GM23338 (cell line): ENCODE data around the gene TMEM245. TPM values are rescaled to one million over a fixed set of nuclear protein-coding genes. Genes with fewer than 3 reads are reported as not detected.

Experiments used
- ATAC-seq: fragments of 200-7000 bp; cut with Tn5 transposase; 3 replicates; pipeline ENCODE4 v1.9.1; 2020
- DNase-seq: peaks from one replicate; pipeline ENCODE4 v3.0.0-alpha.2; 2015; ENCODE audit warnings: low spot score
- H2AFZ ChIP-seq: fragments of 200-600 bp; sonication (generic); 2 replicates; pipeline ENCODE4 v1.8.0; 2016; ENCODE audit warnings: antibody characterized with exemption, mild to moderate bottlenecking, moderate library complexity
- H3F3A ChIP-seq: fragments of 200-600 bp; sonication (generic); replicated peaks from 2 replicates; pipeline ENCODE4 v1.8.0; 2017; ENCODE audit warnings: antibody characterized with exemption, mixed run types, low read depth
- H3K27ac ChIP-seq: fragments of 200-600 bp; sonication (generic); 2 replicates; pipeline ENCODE4 v1.6.1; 2016; ENCODE audit warnings: low read depth
- H3K27me3 ChIP-seq: fragments of 200-600 bp; sonication (generic); 2 replicates; pipeline ENCODE4 v1.8.0; 2016; ENCODE audit warnings: mild to moderate bottlenecking, mixed run types, moderate library complexity; ENCODE audit not compliant: insufficient read depth
- H3K36me3 ChIP-seq: fragments of 200-600 bp; sonication (generic); 2 replicates; pipeline ENCODE4 v1.8.0; 2016; ENCODE audit warnings: mild to moderate bottlenecking; ENCODE audit not compliant: insufficient read depth
- H3K4me1 ChIP-seq: fragments of 200-600 bp; sonication (generic); 2 replicates; pipeline ENCODE4 v1.8.0; 2016; ENCODE audit warnings: mild to moderate bottlenecking, moderate library complexity; ENCODE audit not compliant: insufficient read depth
- H3K4me2 ChIP-seq: fragments of 200-600 bp; sonication (generic); 2 replicates; pipeline ENCODE4 v1.7.1; 2017; ENCODE audit warnings: mixed run types
- H3K4me3 ChIP-seq: fragments of 200-600 bp; sonication (generic); 2 replicates; pipeline ENCODE4 v1.6.1; 2016; ENCODE audit warnings: mixed run types
- H3K79me2 ChIP-seq: fragments of 200-600 bp; sonication (generic); replicated peaks from 2 replicates; pipeline ENCODE4 v1.8.0; 2017; ENCODE audit warnings: mild to moderate bottlenecking; ENCODE audit not compliant: insufficient read depth
- H3K9me2 ChIP-seq: fragments of 200-600 bp; sonication (generic); 2 replicates; pipeline ENCODE4 v1.8.0; 2017; ENCODE audit not compliant: insufficient read depth
- H4K20me1 ChIP-seq: fragments of 200-600 bp; sonication (generic); replicated peaks from 2 replicates; pipeline ENCODE4 v1.8.0; 2017; ENCODE audit warnings: mild to moderate bottlenecking; ENCODE audit not compliant: insufficient read depth
- H3K27ac Mint-ChIP-seq: 2 replicates; pipeline ENCODE4 v1.8.0; 2020; ENCODE audit warnings: inconsistent platforms, mild to moderate bottlenecking, moderate library complexity, mixed read lengths
- H3K27me3 Mint-ChIP-seq: 3 replicates; pipeline ENCODE4 v1.8.0; 2022; ENCODE audit warnings: low read depth, mild to moderate bottlenecking, moderate library complexity, mixed read lengths, inconsistent platforms; ENCODE audit not compliant: insufficient read depth, poor library complexity
- H3K36me3 Mint-ChIP-seq: 3 replicates; pipeline ENCODE4 v1.8.0; 2021; ENCODE audit warnings: low read depth, mild to moderate bottlenecking, inconsistent platforms, moderate library complexity, mixed read lengths
- H3K4me1 Mint-ChIP-seq: 3 replicates; pipeline ENCODE4 v1.8.0; 2020; ENCODE audit warnings: mild to moderate bottlenecking, inconsistent platforms, mixed read lengths
- H3K4me3 Mint-ChIP-seq: 3 replicates; pipeline ENCODE4 v1.8.0; 2021; ENCODE audit warnings: moderate library complexity, mild to moderate bottlenecking, inconsistent platforms, mixed read lengths
- H3K9me3 Mint-ChIP-seq: 3 replicates; pipeline ENCODE4 v1.8.0; 2020; ENCODE audit warnings: moderate library complexity, mild to moderate bottlenecking, inconsistent platforms, mixed read lengths
- CREB1 ChIP-seq: fragments of 250-450 bp; sonication (Bioruptor Pico); IDR thresholded peaks from 2 replicates; pipeline ENCODE4 v1.5.0; 2020; ENCODE audit warnings: low read depth, mild to moderate bottlenecking, moderate library complexity
- EZH2 ChIP-seq: fragments of 200-600 bp; sonication (generic); IDR thresholded peaks from one replicate; pipeline ENCODE4 v1.8.0; 2017; ENCODE audit warnings: antibody characterized with exemption, mild to moderate bottlenecking, low read depth; ENCODE audit not compliant: unreplicated experiment
- EZH2phosphoT487 ChIP-seq: fragments of 200-600 bp; sonication (generic); IDR thresholded peaks from one replicate; pipeline ENCODE4 v1.8.1; 2018; ENCODE audit warnings: antibody characterized with exemption; ENCODE audit not compliant: unreplicated experiment
- JUNB ChIP-seq: IDR thresholded peaks from one replicate; pipeline ENCODE4 v1.6.1; 2016; ENCODE audit warnings: antibody characterized with exemption; ENCODE audit not compliant: unreplicated experiment
- NANOG ChIP-seq: IDR thresholded peaks from 2 replicates; pipeline ENCODE4 v1.6.1; 2016; ENCODE audit warnings: antibody characterized with exemption, borderline replicate concordance
- POLR2AphosphoS5 ChIP-seq: IDR thresholded peaks from 2 replicates; pipeline ENCODE4 v1.6.1; 2016; ENCODE audit warnings: antibody characterized with exemption, low read depth
- STAT1 ChIP-seq: IDR thresholded peaks from one replicate; pipeline ENCODE4 v1.6.1; 2016; ENCODE audit warnings: antibody characterized with exemption; ENCODE audit not compliant: unreplicated experiment
- ZNF114 ChIP-seq: fragments of 250-450 bp; sonication (Bioruptor Pico); IDR thresholded peaks from 2 replicates; pipeline ENCODE4 v1.5.0; 2020; ENCODE audit warnings: mild to moderate bottlenecking, moderate library complexity
- ZNF331 ChIP-seq: fragments of 250-450 bp; sonication (Bioruptor Pico); IDR thresholded peaks from 2 replicates; pipeline ENCODE4 v1.5.0; 2020; ENCODE audit warnings: low read depth, mild to moderate bottlenecking, moderate library complexity
- polyA plus RNA-seq: library from polyadenylated mRNA; unstranded; fragments of >200 nt; fragmentation: Nextera tagmentation; extraction: Ambion mirVana; gene quantifications from 2 replicates; pipeline ENCODE4 v1.2.1, GENCODE V29; 2016
- total RNA-seq: library from RNA; depleted of rRNA; stranded (reverse); fragments of >200 nt; shearing (Covaris generic); gene quantifications from 2 replicates; pipeline ENCODE4 v1.2.3, GENCODE V29; 2014
- TF ChIP-seq, protein P1 (sequence below), 2 experiments: fragments of 200-600 bp in 1 of 2; sonication (generic) in 1 of 2; conservative IDR thresholded peaks; 2 replicates each; pipeline versions ENCODE4 v1.5.1 to v1.6.1; 2016 to 2017; ENCODE audit warnings: antibody characterized with exemption in 2 of 2, low read depth in 2 of 2, mild to moderate bottlenecking in 2 of 2, moderate library complexity in 1 of 2
- TF ChIP-seq, protein P2 (sequence below): IDR thresholded peaks from 2 replicates; pipeline ENCODE4 v1.6.1; 2016; ENCODE audit warnings: antibody characterized with exemption
- TF ChIP-seq, protein P3 (sequence below): IDR thresholded peaks from one replicate; pipeline ENCODE4 v1.6.1; 2018; ENCODE audit warnings: antibody characterized with exemption; ENCODE audit not compliant: unreplicated experiment
- TF ChIP-seq, protein P4 (sequence below): fragments of 250-450 bp; sonication (Bioruptor Pico); IDR thresholded peaks from 2 replicates; pipeline ENCODE4 v1.5.0; 2020; ENCODE audit warnings: mild to moderate bottlenecking, moderate library complexity

The TMEM245 gene
- total and polyA plus RNA-seq, 2 experiments from 2014 or later: 17.3 to 64.1 TPM

DNA sequence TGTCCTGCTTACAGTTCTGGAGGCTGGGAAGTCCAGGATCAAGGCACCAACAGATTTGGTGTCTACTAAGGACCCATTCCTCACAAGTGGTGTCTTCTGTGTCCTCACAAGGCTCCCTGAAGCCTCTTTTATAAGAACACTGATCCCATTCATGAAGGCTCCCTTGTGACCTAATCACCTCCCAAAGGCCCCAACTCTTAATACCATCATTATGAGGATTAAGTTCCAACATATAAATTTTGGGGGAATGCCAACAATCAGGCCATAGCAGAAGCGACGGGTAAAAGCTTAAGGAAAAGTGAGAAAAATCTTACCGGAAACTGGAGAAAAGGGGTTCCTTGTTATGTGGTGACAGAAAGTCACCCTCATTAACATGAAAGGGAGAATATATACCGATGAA is 117.6 kb downstream of the TMEM245 start:
- no peak overlapping the region for H3K4me3 Mint-ChIP-seq
- DNase-seq: no peak
- H3K27ac ChIP-seq: no peak overlapping the region
- no peak for ATAC-seq
- peaks cover 82% of the 10 kb centered on the region for H3K79me2 ChIP-seq
- no peak overlapping the region for H2AFZ ChIP-seq
- peaks cover 7% of the 10 kb centered on the region for H3K36me3 ChIP-seq
- peaks cover 32% of the 10 kb centered on the region for H3K36me3 Mint-ChIP-seq
- no peak overlapping the region for H3K27ac Mint-ChIP-seq
- no peaks in the 10 kb centered on the region for H3K4me1 ChIP-seq
- H3K9me3 Mint-ChIP-seq: peaks cover 26% of the 10 kb centered on the region
- no peaks in the 10 kb centered on the region for H3K4me1 Mint-ChIP-seq
- peaks cover 2% of the 10 kb centered on the region for H3K27me3 Mint-ChIP-seq
- no peaks in the 10 kb centered on the region for H3F3A ChIP-seq
- no peaks in the 10 kb centered on the region for H3K9me2 ChIP-seq
- no peak overlapping the region for H3K4me3 ChIP-seq
- H4K20me1 ChIP-seq: peaks cover 21% of the 10 kb centered on the region
- H3K27me3 ChIP-seq: no peaks in the 10 kb centered on the region
- TF ChIP-seq EZH2 (no peak), ZNF331 (no peak), NANOG (no peak), POLR2AphosphoS5 (no peak), ZNF114 (no peak), CREB1 (no peak), STAT1 (no peak), EZH2phosphoT487 (no peak), JUNB (no peak)
- TF ChIP-seq, protein P1, sequence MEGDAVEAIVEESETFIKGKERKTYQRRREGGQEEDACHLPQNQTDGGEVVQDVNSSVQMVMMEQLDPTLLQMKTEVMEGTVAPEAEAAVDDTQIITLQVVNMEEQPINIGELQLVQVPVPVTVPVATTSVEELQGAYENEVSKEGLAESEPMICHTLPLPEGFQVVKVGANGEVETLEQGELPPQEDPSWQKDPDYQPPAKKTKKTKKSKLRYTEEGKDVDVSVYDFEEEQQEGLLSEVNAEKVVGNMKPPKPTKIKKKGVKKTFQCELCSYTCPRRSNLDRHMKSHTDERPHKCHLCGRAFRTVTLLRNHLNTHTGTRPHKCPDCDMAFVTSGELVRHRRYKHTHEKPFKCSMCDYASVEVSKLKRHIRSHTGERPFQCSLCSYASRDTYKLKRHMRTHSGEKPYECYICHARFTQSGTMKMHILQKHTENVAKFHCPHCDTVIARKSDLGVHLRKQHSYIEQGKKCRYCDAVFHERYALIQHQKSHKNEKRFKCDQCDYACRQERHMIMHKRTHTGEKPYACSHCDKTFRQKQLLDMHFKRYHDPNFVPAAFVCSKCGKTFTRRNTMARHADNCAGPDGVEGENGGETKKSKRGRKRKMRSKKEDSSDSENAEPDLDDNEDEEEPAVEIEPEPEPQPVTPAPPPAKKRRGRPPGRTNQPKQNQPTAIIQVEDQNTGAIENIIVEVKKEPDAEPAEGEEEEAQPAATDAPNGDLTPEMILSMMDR (conservative IDR thresholded peaks at IDR 0.05; ENCODE audit: low read depth in 2 of 2): no peak
- TF ChIP-seq, protein P2, sequence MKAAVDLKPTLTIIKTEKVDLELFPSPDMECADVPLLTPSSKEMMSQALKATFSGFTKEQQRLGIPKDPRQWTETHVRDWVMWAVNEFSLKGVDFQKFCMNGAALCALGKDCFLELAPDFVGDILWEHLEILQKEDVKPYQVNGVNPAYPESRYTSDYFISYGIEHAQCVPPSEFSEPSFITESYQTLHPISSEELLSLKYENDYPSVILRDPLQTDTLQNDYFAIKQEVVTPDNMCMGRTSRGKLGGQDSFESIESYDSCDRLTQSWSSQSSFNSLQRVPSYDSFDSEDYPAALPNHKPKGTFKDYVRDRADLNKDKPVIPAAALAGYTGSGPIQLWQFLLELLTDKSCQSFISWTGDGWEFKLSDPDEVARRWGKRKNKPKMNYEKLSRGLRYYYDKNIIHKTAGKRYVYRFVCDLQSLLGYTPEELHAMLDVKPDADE: no peak
- TF ChIP-seq, protein P3, sequence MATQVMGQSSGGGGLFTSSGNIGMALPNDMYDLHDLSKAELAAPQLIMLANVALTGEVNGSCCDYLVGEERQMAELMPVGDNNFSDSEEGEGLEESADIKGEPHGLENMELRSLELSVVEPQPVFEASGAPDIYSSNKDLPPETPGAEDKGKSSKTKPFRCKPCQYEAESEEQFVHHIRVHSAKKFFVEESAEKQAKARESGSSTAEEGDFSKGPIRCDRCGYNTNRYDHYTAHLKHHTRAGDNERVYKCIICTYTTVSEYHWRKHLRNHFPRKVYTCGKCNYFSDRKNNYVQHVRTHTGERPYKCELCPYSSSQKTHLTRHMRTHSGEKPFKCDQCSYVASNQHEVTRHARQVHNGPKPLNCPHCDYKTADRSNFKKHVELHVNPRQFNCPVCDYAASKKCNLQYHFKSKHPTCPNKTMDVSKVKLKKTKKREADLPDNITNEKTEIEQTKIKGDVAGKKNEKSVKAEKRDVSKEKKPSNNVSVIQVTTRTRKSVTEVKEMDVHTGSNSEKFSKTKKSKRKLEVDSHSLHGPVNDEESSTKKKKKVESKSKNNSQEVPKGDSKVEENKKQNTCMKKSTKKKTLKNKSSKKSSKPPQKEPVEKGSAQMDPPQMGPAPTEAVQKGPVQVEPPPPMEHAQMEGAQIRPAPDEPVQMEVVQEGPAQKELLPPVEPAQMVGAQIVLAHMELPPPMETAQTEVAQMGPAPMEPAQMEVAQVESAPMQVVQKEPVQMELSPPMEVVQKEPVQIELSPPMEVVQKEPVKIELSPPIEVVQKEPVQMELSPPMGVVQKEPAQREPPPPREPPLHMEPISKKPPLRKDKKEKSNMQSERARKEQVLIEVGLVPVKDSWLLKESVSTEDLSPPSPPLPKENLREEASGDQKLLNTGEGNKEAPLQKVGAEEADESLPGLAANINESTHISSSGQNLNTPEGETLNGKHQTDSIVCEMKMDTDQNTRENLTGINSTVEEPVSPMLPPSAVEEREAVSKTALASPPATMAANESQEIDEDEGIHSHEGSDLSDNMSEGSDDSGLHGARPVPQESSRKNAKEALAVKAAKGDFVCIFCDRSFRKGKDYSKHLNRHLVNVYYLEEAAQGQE: no peak
- TF ChIP-seq, protein P4, sequence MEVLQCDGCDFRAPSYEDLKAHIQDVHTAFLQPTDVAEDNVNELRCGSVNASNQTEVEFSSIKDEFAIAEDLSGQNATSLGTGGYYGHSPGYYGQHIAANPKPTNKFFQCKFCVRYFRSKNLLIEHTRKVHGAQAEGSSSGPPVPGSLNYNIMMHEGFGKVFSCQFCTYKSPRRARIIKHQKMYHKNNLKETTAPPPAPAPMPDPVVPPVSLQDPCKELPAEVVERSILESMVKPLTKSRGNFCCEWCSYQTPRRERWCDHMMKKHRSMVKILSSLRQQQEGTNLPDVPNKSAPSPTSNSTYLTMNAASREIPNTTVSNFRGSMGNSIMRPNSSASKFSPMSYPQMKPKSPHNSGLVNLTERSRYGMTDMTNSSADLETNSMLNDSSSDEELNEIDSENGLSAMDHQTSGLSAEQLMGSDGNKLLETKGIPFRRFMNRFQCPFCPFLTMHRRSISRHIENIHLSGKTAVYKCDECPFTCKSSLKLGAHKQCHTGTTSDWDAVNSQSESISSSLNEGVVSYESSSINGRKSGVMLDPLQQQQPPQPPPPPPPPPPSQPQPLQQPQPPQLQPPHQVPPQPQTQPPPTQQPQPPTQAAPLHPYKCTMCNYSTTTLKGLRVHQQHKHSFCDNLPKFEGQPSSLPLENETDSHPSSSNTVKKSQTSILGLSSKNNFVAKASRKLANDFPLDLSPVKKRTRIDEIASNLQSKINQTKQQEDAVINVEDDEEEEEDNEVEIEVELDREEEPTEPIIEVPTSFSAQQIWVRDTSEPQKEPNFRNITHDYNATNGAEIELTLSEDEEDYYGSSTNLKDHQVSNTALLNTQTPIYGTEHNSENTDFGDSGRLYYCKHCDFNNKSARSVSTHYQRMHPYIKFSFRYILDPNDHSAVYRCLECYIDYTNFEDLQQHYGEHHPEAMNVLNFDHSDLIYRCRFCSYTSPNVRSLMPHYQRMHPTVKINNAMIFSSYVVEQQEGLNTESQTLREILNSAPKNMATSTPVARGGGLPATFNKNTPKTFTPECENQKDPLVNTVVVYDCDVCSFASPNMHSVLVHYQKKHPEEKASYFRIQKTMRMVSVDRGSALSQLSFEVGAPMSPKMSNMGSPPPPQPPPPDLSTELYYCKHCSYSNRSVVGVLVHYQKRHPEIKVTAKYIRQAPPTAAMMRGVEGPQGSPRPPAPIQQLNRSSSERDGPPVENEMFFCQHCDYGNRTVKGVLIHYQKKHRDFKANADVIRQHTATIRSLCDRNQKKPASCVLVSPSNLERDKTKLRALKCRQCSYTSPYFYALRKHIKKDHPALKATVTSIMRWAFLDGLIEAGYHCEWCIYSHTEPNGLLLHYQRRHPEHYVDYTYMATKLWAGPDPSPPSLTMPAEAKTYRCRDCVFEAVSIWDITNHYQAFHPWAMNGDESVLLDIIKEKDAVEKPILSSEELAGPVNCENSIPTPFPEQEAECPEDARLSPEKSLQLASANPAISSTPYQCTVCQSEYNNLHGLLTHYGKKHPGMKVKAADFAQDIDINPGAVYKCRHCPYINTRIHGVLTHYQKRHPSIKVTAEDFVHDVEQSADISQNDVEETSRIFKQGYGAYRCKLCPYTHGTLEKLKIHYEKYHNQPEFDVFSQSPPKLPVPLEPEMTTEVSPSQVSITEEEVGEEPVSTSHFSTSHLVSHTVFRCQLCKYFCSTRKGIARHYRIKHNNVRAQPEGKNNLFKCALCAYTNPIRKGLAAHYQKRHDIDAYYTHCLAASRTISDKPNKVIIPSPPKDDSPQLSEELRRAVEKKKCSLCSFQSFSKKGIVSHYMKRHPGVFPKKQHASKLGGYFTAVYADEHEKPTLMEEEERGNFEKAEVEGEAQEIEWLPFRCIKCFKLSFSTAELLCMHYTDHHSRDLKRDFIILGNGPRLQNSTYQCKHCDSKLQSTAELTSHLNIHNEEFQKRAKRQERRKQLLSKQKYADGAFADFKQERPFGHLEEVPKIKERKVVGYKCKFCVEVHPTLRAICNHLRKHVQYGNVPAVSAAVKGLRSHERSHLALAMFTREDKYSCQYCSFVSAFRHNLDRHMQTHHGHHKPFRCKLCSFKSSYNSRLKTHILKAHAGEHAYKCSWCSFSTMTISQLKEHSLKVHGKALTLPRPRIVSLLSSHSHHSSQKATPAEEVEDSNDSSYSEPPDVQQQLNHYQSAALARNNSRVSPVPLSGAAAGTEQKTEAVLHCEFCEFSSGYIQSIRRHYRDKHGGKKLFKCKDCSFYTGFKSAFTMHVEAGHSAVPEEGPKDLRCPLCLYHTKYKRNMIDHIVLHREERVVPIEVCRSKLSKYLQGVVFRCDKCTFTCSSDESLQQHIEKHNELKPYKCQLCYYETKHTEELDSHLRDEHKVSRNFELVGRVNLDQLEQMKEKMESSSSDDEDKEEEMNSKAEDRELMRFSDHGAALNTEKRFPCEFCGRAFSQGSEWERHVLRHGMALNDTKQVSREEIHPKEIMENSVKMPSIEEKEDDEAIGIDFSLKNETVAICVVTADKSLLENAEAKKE (CRISPR knock-in tag): no peak
- H3K4me2 ChIP-seq: no peak overlapping the region
